SK-N-SH (cell line): Measurements from ENCODE around the gene SLC12A4. TPM values are rescaled to one million over a fixed set of nuclear protein-coding genes. Genes with fewer than 3 reads are reported as not detected.

ENCODE experiments used
- CTCF ChIA-PET: fragments of 300-600, 350-600 bp; formaldehyde crosslinking; extraction: SDS; loops from one replicate; lab custom pipeline; 2021; lab: Yijun Ruan, JAX
- POLR2A ChIA-PET: fragments of 350-600 bp; sonication (Branson Sonifier 250); formaldehyde crosslinking; extraction: SDS; loops from one replicate; lab custom pipeline; 2020; ENCODE audit warnings: antibody characterized with exemption, inconsistent platforms; lab: Yijun Ruan, JAX
- DNase-seq: peaks from one replicate; pipeline ENCODE4 v3.0.0; 2012
- H2AFZ ChIP-seq: fragments of 200-600 bp; sonication (generic); 2 replicates; pipeline ENCODE4 v1.8.1; 2016; ENCODE audit warnings: antibody characterized with exemption, mild to moderate bottlenecking, low read depth
- H3F3A ChIP-seq: fragments of 200-600 bp; sonication (generic); replicated peaks from 2 replicates; pipeline ENCODE3; 2016; ENCODE audit warnings: antibody characterized with exemption, mild to moderate bottlenecking; ENCODE audit not compliant: insufficient read depth
- H3K27ac ChIP-seq, 2 experiments: fragments of 200-500 bp in 1 of 2; fragments of 200-600 bp in 1 of 2; sonication (Bioruptor generic) in 1 of 2; sonication (generic), shearing (Covaris generic) in 1 of 2; 2 replicates each; pipeline versions ENCODE4 v1.5.1 to v1.6.1; 2014 to 2016; ENCODE audit warnings: low read depth in 2 of 2, inconsistent platforms in 1 of 2, low read length in 1 of 2, mild to moderate bottlenecking in 1 of 2, mixed read lengths in 1 of 2
- H3K27me3 ChIP-seq: fragments of 200-600 bp; sonication (generic), shearing (Covaris generic); 2 replicates; pipeline ENCODE4 v1.6.1; 2016; ENCODE audit warnings: mixed run types; ENCODE audit not compliant: insufficient read depth
- H3K36me3 ChIP-seq, 2 experiments: fragments of 200-500 bp in 1 of 2; fragments of 200-600 bp in 1 of 2; sonication (Bioruptor generic) in 1 of 2; sonication (generic) in 1 of 2; replicated peaks in 1 of 2; 2 replicates each; pipeline versions ENCODE3 to v1.5.1; 2014 to 2016; ENCODE audit warnings: low read length in 1 of 2, mild to moderate bottlenecking in 1 of 2; ENCODE audit not compliant: insufficient read depth in 2 of 2, control insufficient read depth in 1 of 2
- H3K4me1 ChIP-seq, 2 experiments: fragments of 200-500 bp in 1 of 2; fragments of 200-600 bp in 1 of 2; sonication (Bioruptor generic) in 1 of 2; sonication (generic), shearing (Covaris generic) in 1 of 2; 2 replicates each; pipeline versions ENCODE4 v1.5.1 to v1.6.1; 2014 to 2016; ENCODE audit warnings: low read depth in 1 of 2, low read length in 1 of 2, mixed run types in 1 of 2; ENCODE audit not compliant: insufficient read depth in 2 of 2, control insufficient read depth in 1 of 2
- H3K4me2 ChIP-seq: fragments of 200-600 bp; sonication (generic), shearing (Covaris generic); 2 replicates; pipeline ENCODE4 v1.6.1; 2017; ENCODE audit warnings: mixed run types
- H3K4me3 ChIP-seq, 2 experiments: fragments of 200-500 bp in 1 of 2; fragments of 200-600 bp in 1 of 2; sonication (Bioruptor generic) in 1 of 2; sonication (generic), shearing (Covaris generic) in 1 of 2; 2 replicates each; pipeline versions ENCODE4 v1.5.1 to v1.8.1; 2014 to 2016; ENCODE audit warnings: low read depth in 2 of 2, inconsistent platforms in 1 of 2, low read length in 1 of 2, mild to moderate bottlenecking in 1 of 2, mixed read lengths in 1 of 2, moderate library complexity in 1 of 2
- H3K79me2 ChIP-seq: fragments of 200-600 bp; sonication (generic); 2 replicates; pipeline ENCODE4 v1.8.1; 2017; ENCODE audit warnings: mild to moderate bottlenecking; ENCODE audit not compliant: insufficient read depth
- H3K9ac ChIP-seq: fragments of 200-600 bp; sonication (generic); 2 replicates; pipeline ENCODE4 v1.6.1; 2017; ENCODE audit warnings: mixed run types
- H3K9me2 ChIP-seq: fragments of 200-600 bp; sonication (generic); 2 replicates; pipeline ENCODE4 v1.6.1; 2017; ENCODE audit warnings: mixed run types
- H3K9me3 ChIP-seq: fragments of 200-600 bp; sonication (generic); 2 replicates; pipeline ENCODE4 v1.6.1; 2017; ENCODE audit warnings: mixed run types, mild to moderate bottlenecking, moderate library complexity
- H4K20me1 ChIP-seq: fragments of 200-600 bp; sonication (generic); 2 replicates; pipeline ENCODE4 v1.6.1; 2017; ENCODE audit warnings: mild to moderate bottlenecking, mixed run types; ENCODE audit not compliant: insufficient read depth
- EP300 ChIP-seq, 2 experiments: IDR thresholded peaks; 2 replicates each; pipeline versions ENCODE4 v1.4.0 to v1.6.1; 2012; ENCODE audit warnings: borderline replicate concordance in 1 of 2, low read depth in 1 of 2, low read length in 1 of 2
- FOSL2 ChIP-seq: IDR thresholded peaks from 2 replicates; pipeline ENCODE4 v1.4.0; 2012; ENCODE audit warnings: low read depth, mild to moderate bottlenecking, moderate library complexity, borderline replicate concordance
- GABPA ChIP-seq: IDR thresholded peaks from 2 replicates; pipeline ENCODE4 v1.4.0; 2012; ENCODE audit warnings: low read depth, mild to moderate bottlenecking
- GATA2 ChIP-seq: sonication (generic); formaldehyde crosslinking; IDR thresholded peaks from 2 replicates; pipeline ENCODE4 v1.5.0; 2020; ENCODE audit warnings: mild to moderate bottlenecking, missing genetic modification reagents
- JUND ChIP-seq: IDR thresholded peaks from 2 replicates; pipeline ENCODE4 v1.4.0; 2012
- MEF2A ChIP-seq: IDR thresholded peaks from 2 replicates; pipeline ENCODE4 v1.4.0; 2012; ENCODE audit warnings: low read depth, borderline replicate concordance
- MXI1 ChIP-seq: IDR thresholded peaks from 2 replicates; pipeline ENCODE4 v1.6.1; 2012; ENCODE audit warnings: mild to moderate bottlenecking, low read depth, low read length, improper control_type of control experiment
- NFIC ChIP-seq: IDR thresholded peaks from 2 replicates; pipeline ENCODE4 v1.4.0; 2012; ENCODE audit warnings: borderline replicate concordance
- POLR2AphosphoS5 ChIP-seq: IDR thresholded peaks from 2 replicates; pipeline ENCODE4 v1.6.1; 2012; ENCODE audit warnings: low read depth, low read length
- RAD21 ChIP-seq: IDR thresholded peaks from 2 replicates; pipeline ENCODE4 v1.6.1; 2012; ENCODE audit warnings: mild to moderate bottlenecking, low read length
- RCOR1 ChIP-seq: fragments of 150-350 bp; IDR thresholded peaks from 2 replicates; pipeline ENCODE4 v1.6.1; 2017; ENCODE audit warnings: antibody characterized with exemption, low read length
- RFX5 ChIP-seq: IDR thresholded peaks from 2 replicates; pipeline ENCODE4 v1.6.1; 2012; ENCODE audit warnings: mild to moderate bottlenecking, improper control_type of control experiment, low read length
- SIN3A ChIP-seq: IDR thresholded peaks from 2 replicates; pipeline ENCODE4 v1.6.1; 2012; ENCODE audit warnings: low read depth, mild to moderate bottlenecking, low read length, moderate library complexity, borderline replicate concordance
- SMC3 ChIP-seq: IDR thresholded peaks from 2 replicates; pipeline ENCODE4 v1.6.1; 2012; ENCODE audit warnings: low read depth, low read length, improper control_type of control experiment
- TAF1 ChIP-seq: IDR thresholded peaks from 2 replicates; pipeline ENCODE4 v1.6.1; 2012; ENCODE audit warnings: low read depth, mild to moderate bottlenecking, low read length, moderate library complexity, borderline replicate concordance
- WGBS: methylation state at CpG from one replicate; pipeline ENCODE4 v1.1.6; 2017; ENCODE audit warnings: low lambda C conversion rate; 5-methylcytosine and 5-hydroxymethylcytosine counted together
- polyA plus RNA-seq, 3 experiments: library from polyadenylated mRNA; depleted of rRNA; stranded (reverse); fragments of >200 nt; gene quantifications; 2 replicates each; pipeline ENCODE4 v1.2.3, GENCODE V29; 2012
- TF ChIP-seq, protein P1 (sequence below): IDR thresholded peaks from 2 replicates; pipeline ENCODE4 v1.4.0; 2012; ENCODE audit warnings: low read depth, borderline replicate concordance
- TF ChIP-seq, protein P2 (sequence below): IDR thresholded peaks from 2 replicates; pipeline ENCODE4 v1.4.0; 2012; ENCODE audit warnings: low read depth
- TF ChIP-seq, protein P3 (sequence below): fragments of 150-350 bp; IDR thresholded peaks from 2 replicates; pipeline ENCODE4 v1.6.1; 2017; ENCODE audit warnings: antibody characterized with exemption, low read length, low read depth, borderline replicate concordance
- TF ChIP-seq, protein P4 (sequence below): IDR thresholded peaks from 2 replicates; pipeline ENCODE4 v1.6.1; 2012; ENCODE audit warnings: mild to moderate bottlenecking, low read depth, low read length, moderate library complexity

Gene SLC12A4
- polyA plus RNA-seq, 1 of the 3 experiments (the other 2 are of a cell fraction): 75.8 TPM

DNA sequence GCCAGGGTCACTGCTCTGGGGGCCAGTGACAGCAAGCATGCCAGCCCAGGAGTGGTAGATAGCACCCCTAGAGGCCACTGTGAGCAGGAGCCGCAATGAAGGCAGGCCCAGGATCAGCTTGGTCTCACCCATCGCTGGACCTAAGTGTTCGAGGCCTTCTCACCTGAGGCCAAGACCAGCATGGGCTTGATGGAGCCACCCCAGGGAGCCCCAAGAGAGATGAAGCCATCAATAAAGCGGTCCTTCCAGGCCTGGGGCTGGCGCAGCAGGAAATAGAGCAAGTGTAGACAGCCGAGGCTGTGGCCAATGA is 26.3 kb downstream of the SLC12A4 start (continued):
- TF ChIP-seq GABPA: no peak
- peak; percentile 70; the same call in 1 of the 2 replicates for TF ChIP-seq MXI1
- TF ChIP-seq NFIC: no peak
- TF ChIP-seq EP300 (IDR thresholded peaks at IDR 0.05; ENCODE audit: borderline replicate concordance in 1 of 2, low read depth in 1 of 2, low read length in 1 of 2): no peak
- TF ChIP-seq SMC3: peak; percentile 17; the same call in 1 of the 2 replicates
- no peak for TF ChIP-seq RFX5
- TF ChIP-seq, protein P1, sequence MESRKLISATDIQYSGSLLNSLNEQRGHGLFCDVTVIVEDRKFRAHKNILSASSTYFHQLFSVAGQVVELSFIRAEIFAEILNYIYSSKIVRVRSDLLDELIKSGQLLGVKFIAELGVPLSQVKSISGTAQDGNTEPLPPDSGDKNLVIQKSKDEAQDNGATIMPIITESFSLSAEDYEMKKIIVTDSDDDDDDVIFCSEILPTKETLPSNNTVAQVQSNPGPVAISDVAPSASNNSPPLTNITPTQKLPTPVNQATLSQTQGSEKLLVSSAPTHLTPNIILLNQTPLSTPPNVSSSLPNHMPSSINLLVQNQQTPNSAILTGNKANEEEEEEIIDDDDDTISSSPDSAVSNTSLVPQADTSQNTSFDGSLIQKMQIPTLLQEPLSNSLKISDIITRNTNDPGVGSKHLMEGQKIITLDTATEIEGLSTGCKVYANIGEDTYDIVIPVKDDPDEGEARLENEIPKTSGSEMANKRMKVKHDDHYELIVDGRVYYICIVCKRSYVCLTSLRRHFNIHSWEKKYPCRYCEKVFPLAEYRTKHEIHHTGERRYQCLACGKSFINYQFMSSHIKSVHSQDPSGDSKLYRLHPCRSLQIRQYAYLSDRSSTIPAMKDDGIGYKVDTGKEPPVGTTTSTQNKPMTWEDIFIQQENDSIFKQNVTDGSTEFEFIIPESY: no peak

DNA sequence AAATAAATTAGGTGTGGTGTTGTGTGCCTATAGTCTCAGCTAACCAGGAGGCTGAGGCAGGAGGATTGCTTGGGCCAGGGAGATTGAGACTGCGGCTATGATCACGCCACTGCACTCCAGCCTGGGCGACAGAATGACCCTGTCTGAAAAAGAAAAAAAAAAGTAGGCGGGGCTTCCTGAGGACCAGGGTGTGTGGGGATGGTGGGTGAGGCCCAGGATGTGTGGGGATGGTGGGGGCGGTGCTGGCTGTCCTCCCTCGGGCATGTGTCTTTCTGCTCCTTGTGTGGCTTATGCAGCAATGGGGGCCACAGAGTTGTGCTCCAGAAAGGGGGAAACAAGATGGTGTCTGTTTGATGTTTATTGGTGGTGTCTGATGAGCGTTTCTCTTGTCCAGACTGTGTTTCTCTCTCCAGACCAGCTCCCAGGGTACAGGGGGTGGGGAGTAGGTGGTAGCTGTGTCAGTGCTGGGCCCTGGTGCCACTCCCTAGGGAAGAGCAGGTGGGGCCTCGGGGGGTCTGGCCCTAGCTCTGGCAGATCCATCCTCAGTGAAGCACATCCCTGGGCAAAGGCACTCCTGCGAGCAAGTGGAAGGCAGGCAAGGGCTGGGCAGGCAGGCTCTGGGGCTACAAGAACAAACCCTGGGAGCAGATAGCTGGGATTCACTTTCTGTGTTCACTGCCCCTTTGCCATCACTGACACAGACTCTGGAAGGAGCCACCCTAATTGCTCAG is 26.8 kb downstream of the SLC12A4 start:
- TF ChIP-seq, protein P2, sequence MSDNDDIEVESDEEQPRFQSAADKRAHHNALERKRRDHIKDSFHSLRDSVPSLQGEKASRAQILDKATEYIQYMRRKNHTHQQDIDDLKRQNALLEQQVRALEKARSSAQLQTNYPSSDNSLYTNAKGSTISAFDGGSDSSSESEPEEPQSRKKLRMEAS: no peak
- TF ChIP-seq MEF2A (no peak), TAF1 (no peak), SIN3A (no peak), RFX5 (no peak), JUND (no peak), RAD21 (no peak), GATA2 (CRISPR knock-in tag) (no peak), RCOR1 (no peak), NFIC (no peak), SMC3 (no peak), POLR2AphosphoS5 (no peak), FOSL2 (no peak)
- TF ChIP-seq, protein P3, sequence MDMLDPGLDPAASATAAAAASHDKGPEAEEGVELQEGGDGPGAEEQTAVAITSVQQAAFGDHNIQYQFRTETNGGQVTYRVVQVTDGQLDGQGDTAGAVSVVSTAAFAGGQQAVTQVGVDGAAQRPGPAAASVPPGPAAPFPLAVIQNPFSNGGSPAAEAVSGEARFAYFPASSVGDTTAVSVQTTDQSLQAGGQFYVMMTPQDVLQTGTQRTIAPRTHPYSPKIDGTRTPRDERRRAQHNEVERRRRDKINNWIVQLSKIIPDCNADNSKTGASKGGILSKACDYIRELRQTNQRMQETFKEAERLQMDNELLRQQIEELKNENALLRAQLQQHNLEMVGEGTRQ: no peak
- TF ChIP-seq, protein P4, sequence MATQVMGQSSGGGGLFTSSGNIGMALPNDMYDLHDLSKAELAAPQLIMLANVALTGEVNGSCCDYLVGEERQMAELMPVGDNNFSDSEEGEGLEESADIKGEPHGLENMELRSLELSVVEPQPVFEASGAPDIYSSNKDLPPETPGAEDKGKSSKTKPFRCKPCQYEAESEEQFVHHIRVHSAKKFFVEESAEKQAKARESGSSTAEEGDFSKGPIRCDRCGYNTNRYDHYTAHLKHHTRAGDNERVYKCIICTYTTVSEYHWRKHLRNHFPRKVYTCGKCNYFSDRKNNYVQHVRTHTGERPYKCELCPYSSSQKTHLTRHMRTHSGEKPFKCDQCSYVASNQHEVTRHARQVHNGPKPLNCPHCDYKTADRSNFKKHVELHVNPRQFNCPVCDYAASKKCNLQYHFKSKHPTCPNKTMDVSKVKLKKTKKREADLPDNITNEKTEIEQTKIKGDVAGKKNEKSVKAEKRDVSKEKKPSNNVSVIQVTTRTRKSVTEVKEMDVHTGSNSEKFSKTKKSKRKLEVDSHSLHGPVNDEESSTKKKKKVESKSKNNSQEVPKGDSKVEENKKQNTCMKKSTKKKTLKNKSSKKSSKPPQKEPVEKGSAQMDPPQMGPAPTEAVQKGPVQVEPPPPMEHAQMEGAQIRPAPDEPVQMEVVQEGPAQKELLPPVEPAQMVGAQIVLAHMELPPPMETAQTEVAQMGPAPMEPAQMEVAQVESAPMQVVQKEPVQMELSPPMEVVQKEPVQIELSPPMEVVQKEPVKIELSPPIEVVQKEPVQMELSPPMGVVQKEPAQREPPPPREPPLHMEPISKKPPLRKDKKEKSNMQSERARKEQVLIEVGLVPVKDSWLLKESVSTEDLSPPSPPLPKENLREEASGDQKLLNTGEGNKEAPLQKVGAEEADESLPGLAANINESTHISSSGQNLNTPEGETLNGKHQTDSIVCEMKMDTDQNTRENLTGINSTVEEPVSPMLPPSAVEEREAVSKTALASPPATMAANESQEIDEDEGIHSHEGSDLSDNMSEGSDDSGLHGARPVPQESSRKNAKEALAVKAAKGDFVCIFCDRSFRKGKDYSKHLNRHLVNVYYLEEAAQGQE: no peak
- Histone ChIP-seq H3K9me2 (no peaks in the 10 kb centered on the region), H3K79me2 (peaks cover 26% of the 10 kb centered on the region), H4K20me1 (peaks cover 13% of the 10 kb centered on the region; the same call in 1 of the 2 replicates), H3K4me1 (peaks cover 5 to 28% of the 10 kb centered on the region in 2 experiments; a peak in 2 of 4 replicates), H2AFZ (no peak overlapping the region), H3K9me3 (no peaks in the 10 kb centered on the region), H3K4me3 (peak overlapping the region in 1 of 2 experiments; percentile 16; a peak in 1 of 4 replicates), H3F3A (peaks cover 27% of the 10 kb centered on the region), H3K27me3 (no peaks in the 10 kb centered on the region), H3K9ac (no peak overlapping the region), H3K27ac (no peak overlapping the region), H3K4me2 (no peak overlapping the region), H3K36me3 (peaks cover 12 to 44% of the 10 kb centered on the region in 2 experiments)
- ChIA-PET POLR2A (interaction anchor here (1.0 to 1.6 kb wide), 3 partner anchors 8 to 53 kb away, joined by 3 to 4 read pairs (median 4); no protein-coding TSS in a partner anchor), CTCF (interaction anchor here (0.6 to 28.1 kb wide), 22 partner anchors 9 to 296 kb away, joined by 3 to 564 read pairs (median 5); partner anchors contain the start of genes CARMIL2, CTRL, EDC4 and NFATC3)
- WGBS: 94% methylated on average over 8 of the region's 9 CpGs
- no peak for DNase-seq
